Tibial nerve (tissue), 4 donors: ENCODE results near the gene TP53INP2. TPM values are rescaled to one million over a fixed set of nuclear protein-coding genes. Genes with fewer than 3 reads are reported as not detected.

Source experiments
- DNase-seq, 2 donors: peaks; one replicate each; pipeline ENCODE4 v3.0.0-alpha.2; 2019; ENCODE audit warnings: low spot score in 2 of 2
- H3K27ac ChIP-seq, 4 donors: fragments of 200-600 bp; sonication (generic) in 3 of 4; one replicate each; pipeline ENCODE4 v1.5.1; 2017 to 2019; ENCODE audit warnings: mild to moderate bottlenecking in 1 of 4
- H3K27me3 ChIP-seq, 2 donors: fragments of 200-600 bp; sonication (generic) in 1 of 2; one replicate each; pipeline versions ENCODE4 v1.5.1 to v1.6.0; 2017 to 2019
- H3K36me3 ChIP-seq, 3 donors: fragments of 200-600 bp; sonication (generic); one replicate each; pipeline ENCODE4 v1.5.1; 2018 to 2019
- H3K4me1 ChIP-seq, 4 donors: fragments of 200-600 bp; sonication (generic) in 3 of 4; one replicate each; pipeline ENCODE4 v1.5.1; 2017 to 2019
- H3K4me3 ChIP-seq, 4 donors: fragments of 200-600 bp; sonication (generic) in 3 of 4; one replicate each; pipeline ENCODE4 v1.5.1; 2017 to 2019; ENCODE audit warnings: mild to moderate bottlenecking in 1 of 4, moderate library complexity in 1 of 4
- H3K9me3 ChIP-seq, 4 donors: fragments of 200-600 bp; sonication (generic) in 3 of 4; one replicate each; pipeline ENCODE4 v1.5.1; 2017 to 2019
- CTCF ChIP-seq, 5 experiments: fragments of 200-600 bp in 3 of 5; fragments of 450-650 bp in 2 of 5; sonication (generic) in 3 of 5; IDR thresholded peaks; one replicate each; pipeline ENCODE4 v1.5.1; 2016 to 2019; ENCODE audit warnings: antibody characterized with exemption in 5 of 5, mild to moderate bottlenecking in 3 of 5, moderate library complexity in 2 of 5
- EP300 ChIP-seq, 2 donors: sonication (generic); formaldehyde crosslinking; IDR thresholded peaks; one replicate each; pipeline ENCODE4 v1.6.1; 2017; ENCODE audit warnings: antibody characterized with exemption in 2 of 2, mild to moderate bottlenecking in 1 of 2
- POLR2A ChIP-seq, 2 donors: fragments of 450-650 bp; IDR thresholded peaks; one replicate each; pipeline ENCODE4 v1.6.1; 2017; ENCODE audit warnings: antibody characterized with exemption in 2 of 2, mild to moderate bottlenecking in 2 of 2, moderate library complexity in 2 of 2
- WGBS, 2 donors: methylation state at CpG; one replicate each; pipeline ENCODE4 v1.1.5; 2018; 5-methylcytosine and 5-hydroxymethylcytosine counted together
- total RNA-seq, 4 donors: library from RNA; depleted of rRNA; stranded (reverse); fragments of >200 nt; gene quantifications; one replicate each; pipeline ENCODE4 v1.1.0, GENCODE V29; 2016

The TP53INP2 gene
- total RNA-seq, 4 donors from 2014 or later = 11.9 to 19.5 (median 18.1) TPM

DNA sequence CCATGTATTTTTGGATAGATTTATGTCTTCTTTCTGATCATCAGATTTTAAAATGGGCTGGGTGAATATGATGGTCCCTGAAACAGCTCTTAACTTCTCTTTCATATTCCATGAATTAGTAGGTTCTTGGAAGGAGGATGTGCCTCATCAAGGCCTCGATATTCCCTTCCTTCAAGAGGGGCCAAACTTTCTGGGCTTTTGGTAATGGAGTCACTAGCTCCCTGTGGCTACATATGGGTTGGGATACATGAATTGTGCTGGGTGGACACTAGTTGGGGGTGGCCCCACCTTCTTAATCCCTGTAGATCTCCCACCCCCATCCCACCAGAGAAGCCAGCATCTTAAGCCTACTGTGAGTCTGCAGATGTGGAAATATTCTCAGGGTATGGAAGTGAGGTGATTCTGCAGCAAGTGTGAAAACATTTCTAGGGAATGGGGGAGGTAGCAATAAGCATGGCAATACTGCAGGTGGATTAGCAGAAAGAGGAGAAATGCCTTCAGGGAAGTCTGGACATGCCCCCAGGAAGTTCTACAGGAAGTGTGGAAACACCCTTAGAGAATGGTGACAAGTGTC is 2.2 kb downstream of the TP53INP2 start:
- TF ChIP-seq EP300 (IDR thresholded peaks at IDR 0.05) = no peak
- no peak for TF ChIP-seq POLR2A (IDR thresholded peaks at IDR 0.05)
- TF ChIP-seq CTCF (IDR thresholded peaks at IDR 0.05) = no peak
- peak overlapping the region; percentile 95 to 99 (median 98) for H3K27ac ChIP-seq
- no peak overlapping the region for H3K4me3 ChIP-seq
- peaks cover 0 to 50% (median 20%) of the 10 kb centered on the region in 4 donors for H3K4me1 ChIP-seq
- H3K27me3 ChIP-seq = no peaks in the 10 kb centered on the region
- H3K36me3 ChIP-seq = peaks cover 0 to 9% (median 0%) of the 10 kb centered on the region in 3 donors
- WGBS, 2 donors = 100% methylated on average over 1 of the region's 1 CpG
- no peak for DNase-seq
- H3K9me3 ChIP-seq = no peaks in the 10 kb centered on the region

- Histone ChIP-seq H3K4me3 (no peak overlapping the region), H3K27ac (peak overlapping the region in 2 of 4 donors; percentile 95 to 99), H3K9me3 (no peaks in the 10 kb centered on the region), H3K36me3 (peaks cover 0 to 16% (median 0%) of the 10 kb centered on the region in 3 donors), H3K27me3 (no peaks in the 10 kb centered on the region), H3K4me1 (peaks cover 0 to 56% (median 20%) of the 10 kb centered on the region in 4 donors)
- no peak for DNase-seq
- 71 to 76% methylated on average over 3 of the region's 3 CpGs for WGBS, 2 donors
- TF ChIP-seq POLR2A (IDR thresholded peaks at IDR 0.05) (no peak), EP300 (IDR thresholded peaks at IDR 0.05) (no peak)
Measured at GRCh38 chr20:34706912-34707784, 3.0 kb downstream of the TP53INP2 start.

DNA sequence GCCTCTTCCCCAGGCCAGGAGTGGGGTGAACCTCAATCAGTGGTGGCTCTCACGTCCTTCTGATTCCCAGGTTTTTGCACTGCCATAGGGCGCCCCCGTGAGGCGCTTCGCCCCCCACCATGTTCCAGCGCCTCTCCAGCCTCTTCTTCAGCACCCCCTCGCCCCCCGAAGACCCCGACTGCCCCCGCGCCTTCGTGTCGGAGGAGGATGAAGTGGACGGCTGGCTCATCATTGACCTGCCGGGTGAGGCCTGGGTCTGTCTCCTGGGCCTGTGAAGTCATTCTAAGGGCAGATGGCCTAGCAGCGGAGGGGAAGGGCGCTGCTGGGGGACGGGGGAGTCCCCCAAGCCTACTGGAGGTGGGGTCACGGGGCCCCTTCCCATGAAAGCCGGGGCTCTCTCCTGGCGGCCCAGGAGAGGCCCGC is 4.5 kb downstream of the TP53INP2 start:
- TF ChIP-seq CTCF (IDR thresholded peaks at IDR 0.05) = peak in 4 of 5 experiments; percentile 58 to 77 (median 66)
- no peak for TF ChIP-seq EP300 (IDR thresholded peaks at IDR 0.05)
- H3K4me1 ChIP-seq = peaks cover 0 to 50% (median 18%) of the 10 kb centered on the region in 4 donors
- DNase-seq = peak; percentile 47 to 68
- peak overlapping the region; percentile 47 to 89 (median 66) for H3K4me3 ChIP-seq
- H3K9me3 ChIP-seq = no peaks in the 10 kb centered on the region
- H3K27me3 ChIP-seq = no peaks in the 10 kb centered on the region
- WGBS, 2 donors = 3 to 15% methylated on average over 17 to 20 of the region's 22 CpGs
- peak overlapping the region; percentile 79 to 99 (median 96) for H3K27ac ChIP-seq
- peaks cover 0 to 27% (median 0%) of the 10 kb centered on the region in 3 donors for H3K36me3 ChIP-seq

DNA sequence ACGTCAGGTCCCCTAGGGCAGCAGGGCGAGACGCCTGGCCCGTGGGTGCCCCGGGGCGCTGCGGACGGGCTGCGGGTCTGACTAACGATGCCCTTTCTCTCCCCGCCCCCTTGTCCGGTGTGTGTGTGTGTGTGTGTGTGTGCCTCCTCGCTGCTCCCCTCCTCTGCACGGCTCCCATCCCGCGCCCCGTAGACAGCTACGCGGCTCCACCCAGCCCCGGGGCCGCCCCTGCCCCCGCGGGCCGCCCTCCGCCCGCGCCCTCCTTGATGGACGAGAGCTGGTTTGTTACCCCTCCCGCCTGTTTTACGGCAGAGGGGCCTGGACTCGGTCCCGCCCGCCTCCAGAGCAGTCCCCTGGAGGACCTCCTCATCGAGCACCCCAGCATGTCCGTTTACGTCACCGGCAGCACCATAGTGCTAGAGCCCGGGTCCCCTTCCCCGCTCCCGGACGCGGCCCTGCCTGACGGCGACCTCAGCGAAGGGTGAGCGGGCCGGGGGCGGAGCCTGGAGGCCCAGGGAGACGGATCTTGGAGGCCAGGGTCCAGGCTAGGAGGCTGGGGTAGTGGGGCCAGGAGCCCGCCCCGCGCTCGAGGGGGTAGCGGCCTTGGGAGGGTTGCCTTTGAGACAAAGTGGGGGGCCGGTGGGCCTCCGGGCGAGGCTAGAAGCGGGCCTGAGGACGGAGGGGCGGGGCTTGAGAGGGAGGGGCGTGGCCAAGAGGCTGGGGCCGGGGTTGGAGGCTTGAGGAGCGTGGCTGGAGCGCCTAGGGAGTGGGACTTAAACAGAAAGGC is 5.1 kb downstream of the TP53INP2 start:
- 0 to 1% methylated on average over 53 to 55 of the region's 64 CpGs for WGBS, 2 donors
- peak; percentile 81 to 84 for DNase-seq
- no peaks in the 10 kb centered on the region for H3K9me3 ChIP-seq
- peaks cover 0 to 49% (median 18%) of the 10 kb centered on the region in 4 donors for H3K4me1 ChIP-seq
- no peaks in the 10 kb centered on the region for H3K27me3 ChIP-seq
- peak overlapping the region; percentile 79 to 99 (median 96) for H3K27ac ChIP-seq
- H3K36me3 ChIP-seq = peaks cover 0 to 33% (median 0%) of the 10 kb centered on the region in 3 donors
- peak overlapping the region; percentile 47 to 89 (median 66) for H3K4me3 ChIP-seq
- peak in 1 of 2 donors; percentile 80 for TF ChIP-seq EP300 (IDR thresholded peaks at IDR 0.05)
- peak in 1 of 2 donors; percentile 56 for TF ChIP-seq POLR2A (IDR thresholded peaks at IDR 0.05)
- TF ChIP-seq CTCF (IDR thresholded peaks at IDR 0.05) = peak in 1 of 5 experiments; percentile 19
